H9 (cell line): ENCODE results near the gene SLAIN1. TPM values are rescaled to one million over a fixed set of nuclear protein-coding genes. Genes with fewer than 3 reads are reported as not detected.

Source experiments
- DNase-seq: peaks from one replicate; pipeline ENCODE4 v3.0.0-alpha.2; 2017
- H2AFZ ChIP-seq: one replicate; pipeline ENCODE4 v1.6.1; 2013; ENCODE audit warnings: mild to moderate bottlenecking, low read length, control low read depth, moderate library complexity
- H2AK5ac ChIP-seq: 2 replicates; pipeline ENCODE4 v1.6.1; 2013; ENCODE audit warnings: low read length, control low read depth, mixed read lengths; ENCODE audit not compliant: insufficient read length
- H2BK120ac ChIP-seq: one replicate; pipeline ENCODE4 v1.6.1; 2013; ENCODE audit warnings: low read depth, mild to moderate bottlenecking, low read length, control low read depth, inconsistent platforms; ENCODE audit not compliant: poor library complexity, severe bottlenecking
- H2BK12ac ChIP-seq: 2 replicates; pipeline ENCODE4 v1.6.1; 2013; ENCODE audit warnings: low read length, control low read depth, mixed read lengths, low read depth; ENCODE audit not compliant: insufficient read length
- H2BK15ac ChIP-seq: 2 replicates; pipeline ENCODE4 v1.6.1; 2013; ENCODE audit warnings: low read depth, low read length, control low read depth
- H2BK20ac ChIP-seq: one replicate; pipeline ENCODE4 v1.6.1; 2013; ENCODE audit warnings: low read depth, mild to moderate bottlenecking, low read length, control low read depth, inconsistent platforms; ENCODE audit not compliant: poor library complexity, severe bottlenecking
- H2BK5ac ChIP-seq: 2 replicates; pipeline ENCODE4 v1.6.1; 2013; ENCODE audit warnings: low read length, control low read depth, mixed read lengths; ENCODE audit not compliant: insufficient read length
- H3K14ac ChIP-seq: 2 replicates; pipeline ENCODE4 v1.6.1; 2013; ENCODE audit warnings: low read length, control low read depth; ENCODE audit not compliant: insufficient read depth
- H3K18ac ChIP-seq: 2 replicates; pipeline ENCODE4 v1.6.1; 2013; ENCODE audit warnings: low read depth, mild to moderate bottlenecking, mixed read lengths, low read length, control low read depth; ENCODE audit not compliant: insufficient read length
- H3K23ac ChIP-seq: 2 replicates; pipeline ENCODE4 v1.6.1; 2013; ENCODE audit warnings: low read length, control low read depth, mixed read lengths, low read depth; ENCODE audit not compliant: insufficient read length
- H3K23me2 ChIP-seq: 2 replicates; pipeline ENCODE4 v1.6.1; 2013; ENCODE audit warnings: low read depth, mild to moderate bottlenecking, mixed read lengths, low read length, control low read depth; ENCODE audit not compliant: insufficient read length, poor library complexity, severe bottlenecking
- H3K27ac ChIP-seq: 2 replicates; pipeline ENCODE4 v1.5.1; 2013; ENCODE audit warnings: low read length, control low read depth, mixed read lengths, low read depth; ENCODE audit not compliant: insufficient read length
- H3K27me3 ChIP-seq: 2 replicates; pipeline ENCODE4 v1.6.1; 2013; ENCODE audit warnings: low read length, control low read depth, inconsistent platforms; ENCODE audit not compliant: insufficient read depth
- H3K4ac ChIP-seq: 2 replicates; pipeline ENCODE4 v1.6.1; 2013; ENCODE audit warnings: low read depth, mild to moderate bottlenecking, control low read depth, inconsistent platforms, low read length, moderate library complexity
- H3K4me1 ChIP-seq: 2 replicates; pipeline ENCODE4 v1.6.1; 2013; ENCODE audit warnings: low read length, control low read depth, inconsistent platforms; ENCODE audit not compliant: insufficient read depth
- H3K4me2 ChIP-seq: 2 replicates; pipeline ENCODE4 v1.6.1; 2013; ENCODE audit warnings: low read length, control low read depth, mixed read lengths; ENCODE audit not compliant: insufficient read length, insufficient read depth
- H3K56ac ChIP-seq: 2 replicates; pipeline ENCODE4 v1.6.1; 2013; ENCODE audit warnings: low read depth, mild to moderate bottlenecking, mixed read lengths, low read length, control low read depth; ENCODE audit not compliant: insufficient read length
- H3K79me1 ChIP-seq: 2 replicates; pipeline ENCODE4 v1.6.1; 2013; ENCODE audit warnings: low read depth, mild to moderate bottlenecking, moderate library complexity, low read length, control low read depth, inconsistent platforms; ENCODE audit not compliant: insufficient read depth, poor library complexity, severe bottlenecking
- H3K79me2 ChIP-seq: 2 replicates; pipeline ENCODE4 v1.6.1; 2013; ENCODE audit warnings: low read length, control low read depth, inconsistent platforms; ENCODE audit not compliant: insufficient read depth
- H3K9ac ChIP-seq: 2 replicates; pipeline ENCODE4 v1.6.1; 2013; ENCODE audit warnings: low read length, control low read depth, mixed read lengths; ENCODE audit not compliant: insufficient read length; ENCODE audit errors: extremely low read depth
- H3K9me3 ChIP-seq: one replicate; pipeline ENCODE4 v1.6.1; 2013; ENCODE audit warnings: low read depth, low read length, inconsistent platforms; ENCODE audit not compliant: control insufficient read depth
- H3T11ph ChIP-seq: one replicate; pipeline ENCODE4 v1.6.1; 2013; ENCODE audit warnings: mild to moderate bottlenecking, low read length, control low read depth, inconsistent platforms
- H4K20me1 ChIP-seq: one replicate; pipeline ENCODE4 v1.6.1; 2013; ENCODE audit not compliant: control insufficient read depth, insufficient read length, insufficient read depth
- H4K5ac ChIP-seq: 2 replicates; pipeline ENCODE4 v1.6.1; 2013; ENCODE audit warnings: low read depth, mild to moderate bottlenecking, mixed read lengths, low read length, control low read depth; ENCODE audit not compliant: insufficient read length
- H4K8ac ChIP-seq: replicated peaks from 2 replicates; pipeline ENCODE4 v1.6.1; 2013; ENCODE audit warnings: low read length, control low read depth, mixed read lengths, low read depth; ENCODE audit not compliant: insufficient read length
- H4K91ac ChIP-seq: 2 replicates; pipeline ENCODE4 v1.6.1; 2013; ENCODE audit warnings: low read depth, mild to moderate bottlenecking, moderate library complexity, mixed read lengths, low read length, control low read depth; ENCODE audit not compliant: insufficient read length
- H3K27ac Mint-ChIP-seq, 3 experiments: 2 replicates in 2 of 3; 3 replicates in 1 of 3; pipeline ENCODE4 v1.8.0; 2020 to 2021; ENCODE audit warnings: mixed read lengths in 3 of 3, mild to moderate bottlenecking in 1 of 3, moderate library complexity in 1 of 3
- H3K27me3 Mint-ChIP-seq: 2 replicates; pipeline ENCODE4 v1.8.0; 2021; ENCODE audit warnings: low read depth, mild to moderate bottlenecking, moderate library complexity, mixed read lengths
- H3K36me3 Mint-ChIP-seq, 3 experiments: 2 replicates in 2 of 3; 3 replicates in 1 of 3; pipeline ENCODE4 v1.8.0; 2020 to 2021; ENCODE audit warnings: low read depth in 3 of 3, mixed read lengths in 3 of 3; ENCODE audit not compliant: insufficient read depth in 1 of 3
- H3K4me1 Mint-ChIP-seq, 2 experiments: 2 replicates each; pipeline ENCODE4 v1.8.0; 2020; ENCODE audit warnings: mixed read lengths in 2 of 2
- H3K4me3 Mint-ChIP-seq, 2 experiments: 2 replicates in 1 of 2; 3 replicates in 1 of 2; pipeline ENCODE4 v1.8.0; 2020 to 2021; ENCODE audit warnings: mild to moderate bottlenecking in 2 of 2, mixed read lengths in 2 of 2, moderate library complexity in 1 of 2
- H3K9me3 Mint-ChIP-seq, 2 experiments: 2 replicates in 1 of 2; 3 replicates in 1 of 2; pipeline ENCODE4 v1.8.0; 2020; ENCODE audit warnings: mild to moderate bottlenecking in 2 of 2, mixed read lengths in 2 of 2, moderate library complexity in 1 of 2
- WGBS: extraction: QIAGEN DNeasy Blood & Tissue Kit; methylation state at CpG from one replicate; pipeline ENCODE4 v1.1.7; 2013; ENCODE audit warnings: missing lambda C conversion rate, low lambda C conversion rate, mixed read lengths; ENCODE audit not compliant: insufficient read length; ENCODE audit errors: extremely low coverage; 5-methylcytosine and 5-hydroxymethylcytosine counted together
- total RNA-seq: library from RNA; stranded (reverse); gene quantifications from 2 replicates; pipeline ENCODE4 v1.2.1, GENCODE V29; 2021
- TF ChIP-seq, protein P1 (sequence below): fragments of 200-600 bp; sonication (generic); conservative IDR thresholded peaks from 3 replicates; pipeline ENCODE4 v1.8.0; 2021; ENCODE audit warnings: antibody characterized with exemption, mild to moderate bottlenecking

Gene SLAIN1
- total RNA-seq, 1 experiment from 2014 or later: 23.2 TPM

DNA sequence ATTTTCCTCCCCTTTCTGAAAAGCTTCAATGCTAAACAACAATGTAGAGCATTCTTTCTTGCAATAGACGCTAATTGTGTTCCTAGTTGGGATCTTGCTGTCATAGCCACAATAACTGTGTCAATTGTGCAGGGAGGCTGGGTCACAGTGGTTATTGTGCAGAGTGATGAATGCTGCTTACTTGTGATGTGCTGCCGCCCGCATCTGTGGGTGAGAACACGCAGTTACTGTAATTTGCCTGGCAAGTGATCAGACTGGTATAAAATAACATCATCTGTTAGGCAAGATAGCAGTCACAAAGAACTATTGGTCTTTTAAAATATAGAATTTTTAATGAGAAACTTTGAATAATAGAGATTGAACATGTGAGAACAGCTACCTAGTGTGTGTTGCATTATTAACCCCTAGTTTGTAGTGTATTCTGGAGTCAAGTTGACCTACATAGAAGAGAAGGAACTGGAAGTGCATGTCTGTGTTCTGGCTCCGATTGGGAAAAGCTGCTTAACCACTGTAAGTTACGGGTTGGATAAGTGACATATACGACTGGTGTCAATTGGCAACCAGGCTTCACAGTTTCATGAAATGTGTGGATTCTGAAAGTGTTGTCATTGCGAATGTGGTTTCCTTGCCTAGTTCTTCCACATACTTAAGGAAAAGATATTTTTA, 43.6 kb downstream of the SLAIN1 start:
- Histone ChIP-seq H3K23me2 (no peaks in the 10 kb centered on the region), H3K9me3 (no peaks in the 10 kb centered on the region), H2BK15ac (no peak overlapping the region), H3K27ac (no peak overlapping the region), H3K27me3 (no peaks in the 10 kb centered on the region), H2AFZ (no peak overlapping the region), H2BK12ac (no peak overlapping the region), H3K23ac (no peak overlapping the region), H3K4me2 (no peak overlapping the region), H4K20me1 (no peaks in the 10 kb centered on the region), H3K56ac (no peak overlapping the region), H4K91ac (no peak overlapping the region), H3K4me1 (peaks cover 3% of the 10 kb centered on the region; the same call in 1 of the 2 replicates), H2BK120ac (no peak overlapping the region), H3K4ac (no peak overlapping the region), H3T11ph (no peak overlapping the region), H3K9ac (no peak overlapping the region), H4K5ac (no peak overlapping the region), H2BK5ac (no peak overlapping the region), H3K18ac (no peak overlapping the region), H2AK5ac (no peak overlapping the region), H3K14ac (no peak overlapping the region), H2BK20ac (no peak overlapping the region), H3K79me1 (peaks cover 2% of the 10 kb centered on the region), H4K8ac (no peak overlapping the region), H3K79me2 (peaks cover 2% of the 10 kb centered on the region; the same call in 1 of the 2 replicates)
- Mint-ChIP-seq H3K9me3 (no peaks in the 10 kb centered on the region), H3K4me3 (no peak overlapping the region), H3K27ac (no peak overlapping the region; a peak in 2 of 7 replicates), H3K27me3 (no peaks in the 10 kb centered on the region), H3K36me3 (peaks cover 12 to 19% (median 14%) of the 10 kb centered on the region in 3 experiments), H3K4me1 (peaks cover 7 to 8% of the 10 kb centered on the region in 2 experiments)
- DNase-seq: no peak
- WGBS: no CpG with 5 or more reads among the region's 8 CpGs
- TF ChIP-seq, protein P1, sequence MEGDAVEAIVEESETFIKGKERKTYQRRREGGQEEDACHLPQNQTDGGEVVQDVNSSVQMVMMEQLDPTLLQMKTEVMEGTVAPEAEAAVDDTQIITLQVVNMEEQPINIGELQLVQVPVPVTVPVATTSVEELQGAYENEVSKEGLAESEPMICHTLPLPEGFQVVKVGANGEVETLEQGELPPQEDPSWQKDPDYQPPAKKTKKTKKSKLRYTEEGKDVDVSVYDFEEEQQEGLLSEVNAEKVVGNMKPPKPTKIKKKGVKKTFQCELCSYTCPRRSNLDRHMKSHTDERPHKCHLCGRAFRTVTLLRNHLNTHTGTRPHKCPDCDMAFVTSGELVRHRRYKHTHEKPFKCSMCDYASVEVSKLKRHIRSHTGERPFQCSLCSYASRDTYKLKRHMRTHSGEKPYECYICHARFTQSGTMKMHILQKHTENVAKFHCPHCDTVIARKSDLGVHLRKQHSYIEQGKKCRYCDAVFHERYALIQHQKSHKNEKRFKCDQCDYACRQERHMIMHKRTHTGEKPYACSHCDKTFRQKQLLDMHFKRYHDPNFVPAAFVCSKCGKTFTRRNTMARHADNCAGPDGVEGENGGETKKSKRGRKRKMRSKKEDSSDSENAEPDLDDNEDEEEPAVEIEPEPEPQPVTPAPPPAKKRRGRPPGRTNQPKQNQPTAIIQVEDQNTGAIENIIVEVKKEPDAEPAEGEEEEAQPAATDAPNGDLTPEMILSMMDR: no peak
